Endothelial cell of umbilical vein (primary cell): ENCODE data around the gene KCNIP1. TPM values are rescaled to one million over a fixed set of nuclear protein-coding genes. Genes with fewer than 3 reads are reported as not detected.

Experiments used
- BruUV-seq: library from RNA; stranded (reverse); fragments of 400-500 nt; replicated peaks from 2 replicates; lab custom pipeline; 2021; lab: Mats Ljungman, UMichigan
- CTCF ChIA-PET: fragments of 300-600, 350-600 bp; sonication (Branson Sonifier 250); formaldehyde crosslinking; loops from one replicate; lab custom pipeline; 2021; ENCODE audit warnings: antibody characterized with exemption, inconsistent platforms; lab: Charles Lee
- POLR2A ChIA-PET: fragments of 300-600, 350-600 bp; sonication (Branson Sonifier 250); formaldehyde crosslinking; loops from one replicate; lab custom pipeline; 2021; ENCODE audit warnings: antibody characterized with exemption, inconsistent platforms; lab: Charles Lee
- DNase-seq: peaks from one replicate; pipeline ENCODE4 v3.0.0-alpha.2; 2011; ENCODE audit warnings: low read depth, low spot score
- FAIRE-seq: peaks from 2 replicates; lab custom pipeline; 2011; peaks lifted over from hg19 to GRCh38; lab: Jason Lieb, UNC
- H2AFZ ChIP-seq: 2 replicates; pipeline ENCODE4 v1.6.0; 2012; ENCODE audit warnings: low read depth, low read length, control low read depth, inconsistent platforms
- H3K27ac ChIP-seq: 2 replicates; pipeline ENCODE4 v1.5.1; 2011; ENCODE audit warnings: low read depth, mild to moderate bottlenecking, control low read depth, low read length, moderate library complexity; ENCODE audit not compliant: insufficient read depth
- H3K27me3 ChIP-seq, 2 experiments: 2 replicates each; pipeline versions ENCODE4 v1.6.0 to v1.6.1; 2011; ENCODE audit warnings: low read length in 2 of 2, mixed read lengths in 1 of 2; ENCODE audit not compliant: control insufficient read depth in 2 of 2, insufficient read depth in 2 of 2
- H3K36me3 ChIP-seq, 2 experiments: 2 replicates in 1 of 2; 3 replicates in 1 of 2; pipeline ENCODE4 v1.5.1; 2011; ENCODE audit warnings: low read length in 2 of 2, mild to moderate bottlenecking in 1 of 2, moderate library complexity in 1 of 2; ENCODE audit not compliant: control insufficient read depth in 2 of 2, insufficient read depth in 2 of 2; ENCODE audit errors: extremely low read depth in 1 of 2
- H3K4me1 ChIP-seq: 3 replicates; pipeline ENCODE4 v1.5.1; 2011; ENCODE audit warnings: mild to moderate bottlenecking, low read length; ENCODE audit not compliant: control insufficient read depth, insufficient read depth; ENCODE audit errors: extremely low read depth
- H3K4me2 ChIP-seq: 2 replicates; pipeline ENCODE4 v1.6.1; 2011; ENCODE audit warnings: low read length, control low read depth, mixed read lengths; ENCODE audit not compliant: insufficient read depth
- H3K4me3 ChIP-seq, 3 experiments: fragments of 200-600 bp in 1 of 3; sonication (generic), shearing (Covaris generic) in 1 of 3; replicated peaks in 1 of 3; 2 replicates each; pipeline ENCODE4 v1.5.1; 2011 to 2016; ENCODE audit warnings: control low read depth in 3 of 3, low read length in 3 of 3, mild to moderate bottlenecking in 2 of 3, inconsistent platforms in 1 of 3, low read depth in 1 of 3, moderate library complexity in 1 of 3; ENCODE audit not compliant: insufficient read depth in 1 of 3
- H3K79me2 ChIP-seq: 2 replicates; pipeline ENCODE4 v1.6.0; 2012; ENCODE audit warnings: low read length, inconsistent platforms; ENCODE audit not compliant: control insufficient read depth, insufficient read depth
- H3K9ac ChIP-seq: replicated peaks from 2 replicates; pipeline ENCODE3; 2011; ENCODE audit warnings: low read length, control low read depth; ENCODE audit not compliant: insufficient read depth; ENCODE audit errors: extremely low read depth
- H3K9me1 ChIP-seq: replicated peaks from 3 replicates; pipeline ENCODE4 v1.6.0; 2011; ENCODE audit warnings: mild to moderate bottlenecking, low read length; ENCODE audit not compliant: control insufficient read depth, insufficient read depth; ENCODE audit errors: extremely low read depth
- H3K9me3 ChIP-seq: replicated peaks from 2 replicates; pipeline ENCODE4 v1.5.1; 2012; ENCODE audit warnings: low read length, inconsistent platforms; ENCODE audit not compliant: control insufficient read depth, insufficient read depth
- H4K20me1 ChIP-seq: replicated peaks from 2 replicates; pipeline ENCODE3; 2011; ENCODE audit warnings: mild to moderate bottlenecking, low read length; ENCODE audit not compliant: control insufficient read depth, insufficient read depth; ENCODE audit errors: extremely low read depth
- CTCF ChIP-seq, 2 donors: IDR thresholded peaks; 1 replicate in 1 of 2; 2 replicates in 1 of 2; pipeline ENCODE4 v1.5.1; 2011; ENCODE audit warnings: low read length in 2 of 2, mild to moderate bottlenecking in 2 of 2, moderate library complexity in 2 of 2, control low read depth in 1 of 2, inconsistent platforms in 1 of 2, low read depth in 1 of 2; ENCODE audit not compliant: insufficient read depth in 1 of 2; ENCODE audit errors: extremely low read depth in 1 of 2
- EZH2 ChIP-seq: IDR thresholded peaks from 2 replicates; pipeline ENCODE4 v1.6.1; 2012; ENCODE audit warnings: borderline replicate concordance, low read depth, mild to moderate bottlenecking, moderate library complexity, low read length, inconsistent platforms; ENCODE audit not compliant: severe bottlenecking
- FOS ChIP-seq: IDR thresholded peaks from 2 replicates; pipeline ENCODE4 v1.6.1; 2011; ENCODE audit warnings: mild to moderate bottlenecking, low read length, moderate library complexity, borderline replicate concordance; ENCODE audit not compliant: insufficient read depth
- GATA2 ChIP-seq: IDR thresholded peaks from 2 replicates; pipeline ENCODE4 v1.7.0; 2011; ENCODE audit warnings: low read depth, mild to moderate bottlenecking, moderate library complexity, mixed read lengths, low read length; ENCODE audit not compliant: insufficient read length, insufficient read depth
- JUN ChIP-seq: IDR thresholded peaks from 2 replicates; pipeline ENCODE4 v1.6.1; 2011; ENCODE audit warnings: borderline replicate concordance, low read depth; ENCODE audit not compliant: insufficient read length, insufficient read depth
- MAX ChIP-seq: IDR thresholded peaks from 2 replicates; pipeline ENCODE4 v1.6.1; 2011; ENCODE audit not compliant: insufficient read depth, insufficient read length
- MYC ChIP-seq: IDR thresholded peaks from one replicate; pipeline ENCODE4 v1.6.1; 2011; ENCODE audit warnings: mild to moderate bottlenecking, low read depth, low read length
- POLR2A ChIP-seq: IDR thresholded peaks from 2 replicates; pipeline ENCODE4 v1.6.1; 2012; ENCODE audit warnings: low read depth, mild to moderate bottlenecking, control low read depth, low read length
- POLR2AphosphoS5 ChIP-seq: IDR thresholded peaks from 2 replicates; pipeline ENCODE4 v1.6.1; 2012; ENCODE audit warnings: low read depth, mild to moderate bottlenecking, control low read depth, low read length, moderate library complexity; ENCODE audit not compliant: insufficient read depth
- dilution Hi-C: fragments of 300-500 bp; cut with MboI; formaldehyde crosslinking; loops from one replicate; pipeline ENCODE4 v1.15.0; 2019; ENCODE audit warnings: low sequenced_read_pairs; ENCODE audit not compliant: extremely low pct_ligation_motif_present
- intact Hi-C: fragments of 100-400 bp; cut with micrococcal nuclease; formaldehyde crosslinking; loops from one replicate; pipeline ENCODE4 v1.10.0; 2022
- polyA plus RNA-seq, 4 experiments: library from polyadenylated mRNA; depleted of rRNA in 3 of 4; stranded (reverse) in 3 of 4; unstranded in 1 of 4; fragments of >200 nt; gene quantifications; 2 replicates each; pipeline versions ENCODE4 v1.2.1 to v1.2.3, GENCODE V29; 2011 to 2012; ENCODE audit warnings: missing spikeins in 1 of 4
- total RNA-seq: library from RNA; stranded (reverse); gene quantifications from 2 replicates; pipeline ENCODE4 v1.2.3, GENCODE V29; 2021

Gene KCNIP1
- total and polyA plus RNA-seq, 2 donors (not counting 3 experiments of a cell fraction or from before 2014, with no cell fraction given), result 0.15 TPM; not detected in 1

DNA sequence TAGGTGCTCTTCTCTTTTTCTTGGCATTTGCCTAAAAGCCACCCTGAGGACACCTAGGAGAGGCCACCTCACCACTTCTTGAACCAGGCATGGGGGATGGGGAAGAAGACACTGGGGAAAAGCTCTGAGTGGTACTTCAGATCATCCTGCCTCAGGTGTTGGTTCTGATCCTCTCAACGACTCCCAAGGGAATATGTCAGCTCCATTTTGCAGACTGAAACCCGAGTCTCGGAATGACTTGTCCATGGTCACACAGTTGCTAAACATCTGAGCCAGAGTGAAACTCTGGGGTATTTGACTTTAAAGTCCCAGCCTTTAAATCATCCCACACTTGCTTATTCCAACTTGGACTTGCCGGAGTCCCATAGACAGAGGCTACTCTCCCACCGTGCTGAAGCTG lies 159.1 kb downstream of the KCNIP1 start:
- Histone ChIP-seq H3K79me2 (no peaks in the 10 kb centered on the region), H3K9ac (no peak overlapping the region), H3K9me3 (no peaks in the 10 kb centered on the region), H3K36me3 (no peaks in the 10 kb centered on the region), H2AFZ (no peak overlapping the region), H3K4me1 (no peaks in the 10 kb centered on the region), H4K20me1 (no peaks in the 10 kb centered on the region), H3K9me1 (no peaks in the 10 kb centered on the region), H3K4me2 (no peak overlapping the region), H3K4me3 (no peak overlapping the region), H3K27ac (no peak overlapping the region), H3K27me3 (no peaks in the 10 kb centered on the region)
- TF ChIP-seq CTCF (IDR thresholded peaks at IDR 0.05; ENCODE audit: extremely low read depth in 1 of 2, insufficient read depth in 1 of 2, low read depth in 1 of 2, low read length in 2 of 2) (no peak), POLR2A (no peak), EZH2 (no peak), GATA2 (no peak), MYC (no peak), MAX (no peak), JUN (no peak), POLR2AphosphoS5 (no peak), FOS (no peak)
- dilution Hi-C loops, result no loop called here
- intact Hi-C loops, result no loop called here
- BruUV-seq, result no TSS peak
- CTCF ChIA-PET, result no interaction called here
- DNase-seq, result no peak
- POLR2A ChIA-PET, result no interaction called here
- no peak for FAIRE-seq
